HG03575 (cell line): ENCODE measurements around the gene HSPA1L.
"Not testable (repeated sequence)": the region's sequence is repeated elsewhere in the genome, so short reads cannot be mapped to it uniquely, and the experiment has no call there.

Experiments
- ATAC-seq: cut with Tn5 transposase; IDR thresholded peaks from one replicate; pipeline ENCODE4 v1.9.1; 2021; ENCODE audit not compliant: unreplicated experiment, insufficient number of reproducible peaks, low FRiP score; ENCODE audit errors: extremely low read depth

Gene HSPA1L

GRCh38 chr6:31819871-31820299, 4.8 kb upstream of the HSPA1L start:
- no peak for ATAC-seq

DNA sequence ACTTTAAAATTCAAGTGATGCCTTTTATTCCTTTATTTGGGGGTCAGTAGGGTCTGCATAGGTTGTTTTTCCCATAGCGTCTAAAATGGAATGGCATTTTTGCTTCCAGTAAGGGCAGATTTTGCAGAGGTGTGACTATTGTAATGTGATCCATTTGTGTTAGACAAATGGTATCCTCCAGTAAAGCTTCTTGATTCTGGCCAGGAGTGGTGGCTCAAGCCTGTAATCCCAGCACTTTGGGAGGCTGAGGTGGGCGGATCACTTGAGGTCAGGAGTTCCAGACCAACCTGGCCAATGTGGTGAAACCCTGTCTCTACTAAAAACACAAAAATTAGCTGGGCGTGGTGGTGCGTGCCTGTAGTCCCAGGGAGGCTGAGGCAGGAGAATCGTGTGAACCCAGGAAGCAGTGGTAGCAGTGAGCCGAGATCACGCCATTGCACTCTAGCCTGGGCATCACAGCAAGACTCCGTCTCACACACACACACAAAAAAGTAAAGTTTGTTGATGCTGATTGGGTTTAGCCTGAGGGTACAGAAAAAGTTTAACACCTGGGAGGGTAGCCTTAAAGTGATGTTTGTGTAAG, 2.9 kb upstream of the HSPA1L start:
- ATAC-seq = not testable (repeated sequence)

DNA sequence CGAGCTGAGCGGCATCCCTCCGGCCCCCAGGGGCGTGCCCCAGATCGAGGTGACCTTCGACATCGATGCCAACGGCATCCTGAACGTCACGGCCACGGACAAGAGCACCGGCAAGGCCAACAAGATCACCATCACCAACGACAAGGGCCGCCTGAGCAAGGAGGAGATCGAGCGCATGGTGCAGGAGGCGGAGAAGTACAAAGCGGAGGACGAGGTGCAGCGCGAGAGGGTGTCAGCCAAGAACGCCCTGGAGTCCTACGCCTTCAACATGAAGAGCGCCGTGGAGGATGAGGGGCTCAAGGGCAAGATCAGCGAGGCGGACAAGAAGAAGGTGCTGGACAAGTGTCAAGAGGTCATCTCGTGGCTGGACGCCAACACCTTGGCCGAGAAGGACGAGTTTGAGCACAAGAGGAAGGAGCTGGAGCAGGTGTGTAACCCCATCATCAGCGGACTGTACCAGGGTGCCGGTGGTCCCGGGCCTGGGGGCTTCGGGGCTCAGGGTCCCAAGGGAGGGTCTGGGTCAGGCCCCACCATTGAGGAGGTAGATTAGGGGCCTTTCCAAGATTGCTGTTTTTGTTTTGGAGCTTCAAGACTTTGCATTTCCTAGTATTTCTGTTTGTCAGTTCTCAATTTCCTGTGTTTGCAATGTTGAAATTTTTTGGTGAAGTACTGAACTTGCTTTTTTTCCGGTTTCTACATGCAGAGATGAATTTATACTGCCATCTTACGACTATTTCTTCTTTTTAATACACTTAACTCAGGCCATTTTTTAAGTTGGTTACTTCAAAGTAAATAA, 2.2 kb upstream of the HSPA1L start:
- ATAC-seq = not testable (repeated sequence)

DNA sequence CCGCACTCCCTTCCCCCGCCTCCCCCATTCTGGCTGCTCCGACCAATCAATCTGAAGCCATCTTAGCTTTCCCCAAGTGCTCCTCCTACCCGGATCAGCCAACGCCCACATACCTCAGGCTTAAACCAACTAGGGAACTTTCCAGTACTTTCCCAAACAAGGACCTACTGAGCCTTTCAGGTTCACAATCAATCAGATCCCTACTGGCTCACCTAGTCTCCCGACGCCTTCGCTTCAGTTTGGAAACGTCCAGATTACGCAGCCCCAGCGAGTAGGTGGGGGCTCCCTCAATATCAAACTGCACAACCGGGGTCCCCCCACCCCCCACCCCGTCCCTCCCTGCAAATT, 432 bp downstream of the HSPA1L start:
- ATAC-seq = no peak

DNA sequence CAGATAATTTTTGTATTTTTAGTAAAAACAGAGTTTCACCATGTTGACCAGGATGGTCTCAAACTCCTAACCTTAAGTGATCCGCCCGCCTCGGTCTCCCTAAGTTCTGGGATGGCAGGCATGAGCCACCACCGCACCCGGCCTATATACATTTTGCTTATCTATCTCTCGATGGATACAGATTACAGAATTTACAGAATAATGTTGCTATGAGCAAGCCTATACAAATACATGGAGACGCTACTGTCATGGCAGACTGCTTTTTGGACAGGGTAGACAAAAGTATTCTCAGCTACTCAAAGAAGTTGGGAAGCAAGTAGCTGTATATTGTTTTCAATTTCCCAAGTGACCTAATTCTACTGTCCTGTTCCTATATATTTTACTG, 1.6 kb downstream of the HSPA1L start:
- no peak for ATAC-seq

DNA sequence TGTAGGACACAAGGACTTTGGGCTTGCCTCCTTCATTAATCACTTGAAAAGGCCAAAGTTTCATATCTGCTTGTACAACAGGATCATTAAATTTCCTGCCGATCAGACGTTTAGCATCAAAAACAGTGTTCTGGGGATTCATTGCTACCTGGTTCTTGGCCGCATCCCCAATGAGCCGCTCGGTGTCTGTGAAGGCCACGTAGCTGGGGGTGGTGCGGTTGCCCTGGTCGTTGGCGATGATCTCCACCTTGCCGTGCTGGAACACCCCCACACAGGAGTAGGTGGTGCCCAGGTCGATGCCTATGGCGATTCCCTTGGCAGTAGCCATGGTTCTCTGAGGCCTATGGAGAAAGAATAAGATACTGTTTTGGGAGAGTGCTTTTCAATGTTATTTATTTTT, 3.4 kb downstream of the HSPA1L start:
- ATAC-seq = no peak

DNA sequence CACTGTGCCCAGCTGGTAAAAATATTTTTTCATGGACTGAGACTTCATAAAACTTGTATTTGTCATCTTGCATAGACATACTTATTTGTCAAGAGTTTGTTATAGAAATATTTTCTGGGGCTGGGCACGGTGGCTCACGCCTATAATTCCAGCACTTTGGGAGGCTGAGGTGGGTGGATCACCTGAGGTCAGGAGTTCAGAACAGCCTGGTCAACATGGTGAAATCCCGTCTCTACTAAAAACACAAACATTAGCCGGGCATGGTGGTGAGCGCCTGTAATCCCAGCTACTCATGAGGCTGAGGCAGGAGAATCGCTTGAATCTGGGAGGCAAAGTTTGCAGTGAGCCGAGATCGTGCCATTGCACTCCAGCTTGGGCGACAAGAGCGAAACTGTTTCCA, 6.5 kb downstream of the HSPA1L start:
- ATAC-seq = not testable (repeated sequence)

DNA sequence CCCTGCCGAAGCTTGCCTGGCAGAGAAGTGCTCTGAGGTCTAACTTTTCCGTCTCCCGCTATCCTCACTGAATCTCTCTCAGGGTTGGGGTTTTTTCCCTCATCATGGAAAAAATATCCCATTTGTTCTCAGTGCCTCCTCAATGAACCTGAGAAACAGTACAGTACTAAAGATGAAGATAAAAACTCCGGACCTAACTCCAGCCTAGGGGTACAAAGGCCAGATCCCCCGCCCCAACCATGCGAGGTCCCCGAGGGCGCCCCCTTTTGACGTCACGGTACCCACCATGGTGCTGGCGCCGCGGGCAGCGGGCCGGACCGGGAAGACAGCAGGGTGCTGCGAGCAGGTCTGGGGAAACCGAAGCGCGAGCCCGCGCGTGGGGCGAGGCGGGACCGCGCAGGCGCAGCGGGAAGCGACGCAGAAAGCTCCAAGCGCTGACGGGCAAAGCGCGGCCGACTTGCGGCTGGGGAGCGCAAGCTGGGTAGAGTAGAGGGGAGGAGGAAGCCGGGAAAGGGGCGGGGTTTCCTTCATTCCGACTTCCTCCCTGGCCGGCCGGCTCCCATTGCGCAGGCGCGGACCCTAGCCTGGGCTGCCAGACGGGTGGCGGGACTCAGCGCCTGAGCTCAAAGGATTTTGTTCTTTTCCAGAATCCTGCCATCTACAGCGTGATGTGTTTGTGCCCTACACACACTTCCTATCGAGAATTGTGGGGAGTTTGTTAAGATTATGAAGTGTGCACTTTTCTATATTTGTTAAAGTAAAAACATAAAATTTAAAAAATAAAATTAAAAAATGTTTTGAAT, 8.4 kb downstream of the HSPA1L start, which contains the start of gene LSM2:
Gene LSM2 (minus strand): TSS at position 497 of the 803 bp plus-strand sequence. CDS start 209 bp downstream, at position 288.
- no peak for ATAC-seq

GRCh38 chr6:31805939-31806469, 9.1 kb downstream of the HSPA1L start:
- no peak for ATAC-seq

DNA sequence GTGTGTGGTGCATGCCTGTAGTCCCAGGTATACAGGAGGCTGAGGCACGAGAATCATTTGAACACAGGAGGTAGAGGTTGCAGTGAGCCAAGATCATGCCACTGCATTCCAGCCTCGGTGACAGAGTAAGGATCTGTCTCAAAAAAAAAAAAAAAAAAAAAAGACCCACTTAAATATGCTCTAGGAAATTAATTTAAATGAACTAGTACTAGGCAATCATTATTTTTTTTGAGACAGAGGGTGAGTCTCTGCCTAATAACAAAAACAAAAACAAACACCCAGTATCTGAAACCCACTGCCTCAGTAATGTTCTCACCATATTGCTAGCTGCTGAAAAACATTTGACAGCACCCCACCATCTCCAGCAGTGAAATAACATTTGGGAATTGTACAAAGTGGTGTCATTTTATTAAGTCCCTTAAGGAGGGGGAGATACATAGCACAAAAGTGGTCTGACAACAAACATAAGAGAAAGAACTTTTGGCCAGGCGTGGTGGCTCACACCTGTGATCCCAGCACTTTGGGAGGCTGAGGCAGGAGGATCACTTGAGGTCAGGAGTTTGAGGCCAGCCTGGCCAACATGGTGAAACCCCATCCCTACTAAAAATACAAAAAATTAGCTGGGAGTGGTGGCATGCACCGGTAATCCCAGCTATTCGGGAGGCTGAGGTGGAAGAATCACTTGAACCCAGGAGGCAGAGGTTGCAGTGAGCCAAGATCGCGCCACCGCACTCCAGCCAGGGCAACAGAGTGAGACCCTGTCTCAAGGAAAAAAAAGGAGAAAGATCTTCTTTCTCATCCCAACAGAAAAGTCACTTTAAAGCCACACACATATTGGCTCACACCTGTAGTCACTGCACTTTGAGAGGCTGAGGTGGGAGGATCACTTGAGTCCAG, 13.8 kb downstream of the HSPA1L start:
- ATAC-seq = not testable (repeated sequence)

- ATAC-seq = no peak
Observed at GRCh38 chr6:31799781-31800180, 15.3 kb downstream of the HSPA1L start.

DNA sequence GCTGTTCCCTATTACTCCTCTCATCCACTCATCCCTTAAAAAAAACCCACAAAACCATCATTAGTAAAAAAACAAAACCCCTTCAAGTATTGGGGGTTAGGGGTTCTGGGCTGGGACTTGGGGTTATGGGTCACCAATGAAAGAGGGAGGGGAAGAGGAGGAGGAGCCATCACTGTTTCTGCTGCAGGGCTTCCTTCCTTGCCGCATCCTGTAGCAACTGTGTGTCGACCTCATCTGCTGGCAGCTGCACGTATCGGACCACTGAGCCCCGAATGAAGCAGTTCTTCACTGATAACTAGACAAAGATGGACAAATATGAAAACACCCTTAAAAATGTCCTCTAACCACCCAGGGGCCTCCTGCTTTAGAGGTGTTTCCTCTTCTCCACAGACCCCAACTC, 17.5 kb downstream of the HSPA1L start:
- no peak for ATAC-seq

- ATAC-seq = no peak
Observed at GRCh38 chr6:31796993-31797385, 18.1 kb downstream of the HSPA1L start.

- ATAC-seq = no peak
Observed at GRCh38 chr6:31795616-31796298, 19.3 kb downstream of the HSPA1L start, which contains the start of gene VARS1. Gene VARS1, minus strand, starts transcription at chr6:31795752. Its CDS starts 535 bp downstream, at chr6:31795217.

DNA sequence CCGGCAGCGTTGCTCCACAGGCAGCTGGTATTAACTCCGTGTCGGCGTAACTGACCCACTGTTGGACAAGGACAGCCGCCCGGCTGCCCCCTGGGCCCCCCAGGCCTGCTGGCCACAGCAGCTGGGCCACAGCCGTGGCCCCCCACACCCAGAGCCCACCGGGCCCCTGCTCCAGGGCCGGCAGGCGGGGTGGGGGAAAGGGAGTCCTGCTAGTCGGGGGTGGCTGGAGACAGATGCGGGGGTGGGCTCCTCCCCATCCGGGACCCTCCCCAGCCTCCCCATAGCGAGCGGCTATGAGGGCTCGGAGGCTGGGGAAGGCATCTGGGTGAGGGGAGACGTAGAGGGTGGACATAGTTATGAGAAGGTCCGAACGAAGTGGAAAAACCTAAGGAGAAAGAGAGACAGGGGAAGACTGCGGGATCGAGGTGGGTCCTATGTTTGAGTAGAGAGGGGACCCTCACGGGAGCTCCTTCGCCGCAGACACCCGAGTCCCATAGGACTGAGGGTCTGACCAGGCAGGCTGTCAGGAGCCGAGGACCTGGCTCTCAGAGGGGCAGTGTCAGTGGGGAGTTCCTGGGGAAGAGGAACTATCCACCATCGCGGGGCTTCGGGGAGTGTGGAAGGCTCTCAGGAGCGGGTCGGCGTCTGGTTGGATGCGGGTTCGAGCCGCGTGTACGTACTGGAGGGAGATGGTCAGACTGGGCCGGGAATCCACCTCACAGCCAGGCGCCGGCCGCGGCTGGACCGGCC, 20.0 kb downstream of the HSPA1L start:
- ATAC-seq = no peak

GRCh38 chr6:31794294-31794865, 20.7 kb downstream of the HSPA1L start:
- no peak for ATAC-seq

DNA sequence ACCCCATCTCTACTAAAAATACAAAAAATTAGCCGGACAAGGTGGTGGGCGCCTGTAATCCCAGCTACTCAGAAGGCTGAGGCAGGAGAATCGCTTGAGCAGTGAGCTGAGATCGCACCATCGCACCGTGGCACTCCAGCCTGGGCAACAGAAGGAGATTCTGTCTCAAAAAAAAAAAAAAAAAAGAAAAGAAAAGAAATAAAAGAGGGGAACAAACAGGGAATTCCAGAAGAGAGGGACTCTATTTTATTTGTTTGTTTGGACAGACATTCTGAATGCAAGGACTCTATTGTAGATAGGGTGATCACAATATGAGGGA, 21.2 kb downstream of the HSPA1L start:
- not testable (repeated sequence) for ATAC-seq
